ENCODE measurements around the gene FAM53B. TPM values are rescaled to one million over a fixed set of nuclear protein-coding genes. Genes with fewer than 3 reads are reported as not detected.

The FAM53B gene
- total and polyA plus RNA-seq, 4 donors = 21.8 to 31.2 (median 29.7) TPM

DNA sequence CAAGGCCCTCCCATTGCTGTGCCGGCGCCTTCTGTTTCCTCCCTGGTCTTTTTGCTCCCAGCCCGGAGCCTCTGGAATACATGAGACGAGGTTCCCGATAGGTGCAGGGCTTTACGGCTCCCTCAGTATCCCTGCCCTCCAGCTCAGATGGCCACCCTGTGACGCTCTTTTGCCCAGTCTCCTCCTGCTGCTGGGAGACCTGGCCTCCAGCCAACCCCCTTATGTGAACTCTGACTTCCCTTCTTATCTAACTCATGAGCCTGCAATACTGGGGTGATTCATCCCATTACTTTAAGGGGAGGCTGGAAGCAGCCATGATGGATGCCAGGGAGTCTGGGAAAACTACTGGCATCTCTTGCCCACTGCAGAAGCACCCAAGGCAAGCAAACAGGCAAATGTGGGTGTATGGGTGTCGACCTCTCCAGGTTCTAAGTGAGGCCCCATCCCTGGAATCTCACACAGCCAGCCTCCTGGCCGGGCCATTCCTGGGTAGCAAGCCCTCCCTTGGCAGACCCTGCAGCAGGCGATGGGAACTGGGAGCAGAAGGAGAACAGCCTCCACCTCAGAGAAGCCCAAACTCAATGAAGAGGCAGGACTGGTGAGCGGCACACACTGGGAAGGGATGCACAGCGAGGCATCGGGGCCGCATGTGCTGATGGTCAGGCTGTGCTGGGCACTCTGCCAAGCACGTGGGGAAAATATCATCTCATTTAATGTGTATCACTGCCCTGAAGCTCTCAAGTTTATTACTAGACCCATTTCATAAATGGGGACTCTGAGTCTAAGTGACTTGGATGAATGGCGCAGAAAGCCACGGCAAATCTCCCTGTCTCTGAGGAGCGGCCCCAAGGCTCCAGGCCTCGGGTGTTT is 97.5 kb downstream of the FAM53B start:
- Histone ChIP-seq H3K9me3 (ENCODE audit: control insufficient read depth, insufficient read depth, low read length) (no peaks in the 10 kb centered on the region), H3K4me3 (ENCODE audit: low read depth, low read length) (no peak overlapping the region), H3K27me3 (ENCODE audit: control insufficient read depth, insufficient read depth, low read length) (no peaks in the 10 kb centered on the region), H3K36me3 (ENCODE audit: control insufficient read depth, insufficient read depth, low read length) (peaks cover 30% of the 10 kb centered on the region), H3K4me1 (ENCODE audit: control insufficient read depth, insufficient read depth, low read length) (peaks cover 100% of the 10 kb centered on the region), H3K27ac (ENCODE audit: low read depth, low read length) (peak overlapping the region; percentile 49)
- 74% methylated on average over 14 of the region's 19 CpGs for WGBS (ENCODE audit: insufficient coverage)
- DNase-seq (ENCODE audit: low read depth in 4 of 6, low spot score in 6 of 6) = peak in 1 of 6 donors; percentile 51

DNA sequence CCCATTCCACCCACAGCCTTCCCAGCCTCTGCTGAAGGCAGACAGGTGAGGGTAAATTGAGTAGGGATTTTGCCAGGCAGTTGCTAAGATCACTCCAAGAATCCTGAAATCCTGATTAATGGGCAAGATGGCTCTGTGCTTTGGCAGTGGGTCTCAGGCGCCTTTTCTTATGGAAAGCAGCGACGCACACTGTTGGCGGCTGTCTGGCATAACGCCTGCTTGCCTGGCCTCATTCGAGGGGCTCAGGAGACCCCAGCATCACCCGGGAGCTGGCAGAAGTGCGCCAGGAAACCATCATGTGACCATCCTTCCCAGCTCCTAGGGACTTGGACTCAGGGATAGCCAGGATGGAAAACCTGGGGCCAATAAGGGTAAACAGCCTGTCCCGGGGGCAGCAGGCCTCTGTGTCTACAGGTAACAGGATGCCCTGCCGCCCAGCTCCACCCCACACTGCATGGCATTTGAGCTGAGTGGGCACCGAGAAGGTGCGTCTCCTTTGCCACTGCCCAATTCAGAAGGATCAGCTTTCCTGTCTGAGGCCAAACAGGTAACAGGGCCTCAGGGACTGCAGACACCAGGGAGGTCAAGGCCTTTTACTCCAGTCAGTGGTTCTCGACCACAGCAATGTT is 98.6 kb downstream of the FAM53B start:
- H3K9me3 ChIP-seq (ENCODE audit: control insufficient read depth, insufficient read depth, low read length) = no peaks in the 10 kb centered on the region
- H3K27me3 ChIP-seq (ENCODE audit: control insufficient read depth, insufficient read depth, low read length) = no peaks in the 10 kb centered on the region
- peak overlapping the region; percentile 71 for H3K27ac ChIP-seq (ENCODE audit: low read depth, low read length)
- WGBS (ENCODE audit: insufficient coverage) = 41% methylated on average over 12 of the region's 13 CpGs
- H3K36me3 ChIP-seq (ENCODE audit: control insufficient read depth, insufficient read depth, low read length) = peaks cover 25% of the 10 kb centered on the region
- H3K4me1 ChIP-seq (ENCODE audit: control insufficient read depth, insufficient read depth, low read length) = peaks cover 100% of the 10 kb centered on the region
- H3K4me3 ChIP-seq (ENCODE audit: low read depth, low read length) = no peak overlapping the region
- peak in 5 of 6 donors; percentile 75 to 94 (median 79) for DNase-seq (ENCODE audit: low read depth in 4 of 6, low spot score in 6 of 6)

DNA sequence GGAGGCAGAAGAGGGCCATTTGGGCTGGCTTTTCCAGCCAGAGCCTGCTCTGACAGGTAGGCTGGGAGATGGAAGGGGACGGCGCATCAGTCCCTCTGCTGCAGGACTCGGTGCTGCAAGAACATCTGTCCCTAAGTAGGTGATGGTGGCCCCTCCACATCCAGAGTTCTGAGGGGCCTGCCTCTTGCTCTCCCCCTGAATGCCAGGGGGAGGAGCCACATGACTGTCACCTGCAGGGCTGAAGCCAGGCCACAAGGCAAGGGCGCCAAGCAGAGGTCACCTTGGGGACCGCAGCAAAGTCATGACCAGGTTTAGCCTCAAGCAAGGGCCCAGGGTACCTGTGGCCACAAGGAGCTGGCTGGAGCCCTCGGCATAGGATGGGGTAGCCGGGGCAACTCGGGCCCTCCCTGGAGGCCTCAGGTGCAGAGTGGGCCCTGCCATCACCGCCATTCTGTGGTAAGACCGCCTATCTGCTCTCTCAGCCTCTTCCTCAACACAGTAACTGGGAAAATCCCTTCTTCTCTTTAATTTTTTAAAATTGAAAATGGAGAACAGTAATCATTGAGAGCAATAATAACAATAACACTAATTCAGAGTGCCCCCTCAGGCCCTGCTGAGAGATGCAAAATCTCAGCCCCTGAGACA is 99.3 kb downstream of the FAM53B start:
- 80% methylated on average over 7 of the region's 10 CpGs for WGBS (ENCODE audit: insufficient coverage)
- H3K27ac ChIP-seq (ENCODE audit: low read depth, low read length) = peak overlapping the region; percentile 71

DNA sequence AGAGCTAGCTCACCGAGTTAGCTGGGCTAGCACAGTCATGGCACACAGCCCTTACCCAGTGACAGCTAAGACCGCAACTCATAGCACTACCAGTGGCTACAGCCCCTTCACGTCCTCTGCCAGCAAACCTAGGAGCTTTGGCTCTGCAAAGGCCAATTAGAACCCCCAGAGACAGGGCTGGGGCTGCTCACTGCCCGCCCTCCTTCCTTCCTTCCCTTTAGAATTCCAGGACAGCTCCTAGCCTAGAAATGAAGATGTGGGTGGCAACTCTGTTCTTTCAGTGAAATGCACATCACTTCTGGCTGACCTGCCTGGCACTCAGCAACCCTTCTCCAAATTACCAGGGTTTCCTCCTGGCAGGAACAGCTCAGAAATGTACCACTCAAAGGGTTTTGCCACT is 99.9 kb downstream of the FAM53B start:
- Histone ChIP-seq H3K4me3 (ENCODE audit: low read depth, low read length) (no peak overlapping the region), H3K4me1 (ENCODE audit: control insufficient read depth, insufficient read depth, low read length) (peaks cover 100% of the 10 kb centered on the region), H3K9me3 (ENCODE audit: control insufficient read depth, insufficient read depth, low read length) (no peaks in the 10 kb centered on the region), H3K27me3 (ENCODE audit: control insufficient read depth, insufficient read depth, low read length) (no peaks in the 10 kb centered on the region), H3K36me3 (ENCODE audit: control insufficient read depth, insufficient read depth, low read length) (peaks cover 30% of the 10 kb centered on the region), H3K27ac (ENCODE audit: low read depth, low read length) (peak overlapping the region; percentile 71)
- DNase-seq (ENCODE audit: low read depth in 4 of 6, low spot score in 6 of 6) = peak in 2 of 6 donors; percentile 61 to 84
- 62% methylated on average over 3 of the region's 4 CpGs for WGBS (ENCODE audit: insufficient coverage)

More for the DNA sequence above, 99.3 kb downstream of the FAM53B start:
- no peaks in the 10 kb centered on the region for H3K9me3 ChIP-seq (ENCODE audit: control insufficient read depth, insufficient read depth, low read length)
- no peaks in the 10 kb centered on the region for H3K27me3 ChIP-seq (ENCODE audit: control insufficient read depth, insufficient read depth, low read length)
- no peak for DNase-seq (ENCODE audit: low read depth in 4 of 6, low spot score in 6 of 6)
- peaks cover 28% of the 10 kb centered on the region for H3K36me3 ChIP-seq (ENCODE audit: control insufficient read depth, insufficient read depth, low read length)
- H3K4me3 ChIP-seq (ENCODE audit: low read depth, low read length) = no peak overlapping the region
- H3K4me1 ChIP-seq (ENCODE audit: control insufficient read depth, insufficient read depth, low read length) = peaks cover 100% of the 10 kb centered on the region

DNA sequence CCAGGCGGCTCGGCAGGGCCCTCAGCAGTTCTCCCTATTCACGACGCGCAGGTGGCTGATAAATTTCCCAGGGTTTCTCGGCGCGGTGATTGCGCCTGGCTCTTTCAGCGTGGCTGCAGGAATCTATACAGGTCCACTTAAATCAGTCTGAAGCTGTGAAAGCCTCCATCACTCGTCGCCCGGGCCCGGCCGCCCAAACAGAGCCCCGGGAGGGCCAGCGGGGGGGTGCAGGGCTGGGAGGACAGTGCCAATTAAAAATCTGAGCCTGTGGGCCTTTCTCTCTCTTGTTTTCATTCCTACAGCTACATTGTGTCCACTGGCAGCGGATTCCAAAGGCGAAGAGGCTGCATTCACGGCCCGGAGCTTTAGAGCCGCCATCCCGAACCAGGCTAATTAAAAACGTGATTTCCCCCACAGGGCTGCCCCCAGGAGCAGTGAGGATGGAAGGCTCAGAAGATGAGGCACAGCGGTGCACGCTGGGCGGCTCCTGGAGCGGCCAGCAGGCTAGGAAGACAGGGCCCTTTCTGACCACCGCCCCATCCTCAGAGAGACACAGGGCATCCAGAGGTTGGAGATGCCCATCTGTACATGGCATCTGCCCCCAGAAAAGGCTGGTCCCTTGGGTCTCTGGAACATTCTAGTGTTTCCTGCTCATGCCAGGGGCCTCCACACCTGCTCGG is 100.7 kb downstream of the FAM53B start:
- peak in 2 of 6 donors; percentile 80 to 89 for DNase-seq (ENCODE audit: low read depth in 4 of 6, low spot score in 6 of 6)
- H3K36me3 ChIP-seq (ENCODE audit: control insufficient read depth, insufficient read depth, low read length) = peaks cover 37% of the 10 kb centered on the region
- no peaks in the 10 kb centered on the region for H3K9me3 ChIP-seq (ENCODE audit: control insufficient read depth, insufficient read depth, low read length)
- H3K27ac ChIP-seq (ENCODE audit: low read depth, low read length) = peak overlapping the region; percentile 71
- H3K4me1 ChIP-seq (ENCODE audit: control insufficient read depth, insufficient read depth, low read length) = peaks cover 100% of the 10 kb centered on the region
- H3K4me3 ChIP-seq (ENCODE audit: low read depth, low read length) = no peak overlapping the region
- WGBS (ENCODE audit: insufficient coverage) = 33% methylated on average over 23 of the region's 30 CpGs
- no peaks in the 10 kb centered on the region for H3K27me3 ChIP-seq (ENCODE audit: control insufficient read depth, insufficient read depth, low read length)

DNA sequence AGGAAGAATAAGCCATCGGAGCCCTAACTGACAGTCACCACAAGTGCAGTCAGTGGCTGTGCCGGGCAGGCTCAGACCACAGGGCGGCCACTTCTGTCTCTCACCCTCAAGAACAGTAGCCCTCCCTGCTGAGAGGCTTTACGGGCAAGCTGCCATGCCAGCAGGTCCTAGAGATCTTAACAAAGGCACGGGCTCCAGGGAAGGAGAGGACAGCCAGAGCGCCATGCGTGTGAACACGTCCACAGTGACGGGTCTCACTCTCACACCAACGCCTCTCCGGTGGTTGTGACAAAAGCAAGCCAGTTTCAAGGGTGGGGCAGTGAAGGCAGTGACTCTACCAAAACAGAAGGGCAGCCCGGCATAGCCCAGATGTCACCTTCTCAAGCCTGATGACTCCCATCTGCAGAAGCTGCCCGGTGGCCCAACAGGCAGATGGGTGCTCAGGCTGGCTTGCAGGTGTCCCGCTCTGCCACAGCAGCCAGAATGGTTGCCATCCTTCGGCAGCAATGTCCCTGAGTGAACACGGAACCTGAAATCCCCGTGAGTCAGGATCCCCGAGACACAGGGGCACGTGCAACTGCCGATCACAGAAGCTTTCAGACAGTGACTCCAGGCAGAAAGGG is 102.0 kb downstream of the FAM53B start:
- WGBS (ENCODE audit: insufficient coverage) = 51% methylated on average over 17 of the region's 20 CpGs
- no peak overlapping the region for H3K4me3 ChIP-seq (ENCODE audit: low read depth, low read length)

DNA sequence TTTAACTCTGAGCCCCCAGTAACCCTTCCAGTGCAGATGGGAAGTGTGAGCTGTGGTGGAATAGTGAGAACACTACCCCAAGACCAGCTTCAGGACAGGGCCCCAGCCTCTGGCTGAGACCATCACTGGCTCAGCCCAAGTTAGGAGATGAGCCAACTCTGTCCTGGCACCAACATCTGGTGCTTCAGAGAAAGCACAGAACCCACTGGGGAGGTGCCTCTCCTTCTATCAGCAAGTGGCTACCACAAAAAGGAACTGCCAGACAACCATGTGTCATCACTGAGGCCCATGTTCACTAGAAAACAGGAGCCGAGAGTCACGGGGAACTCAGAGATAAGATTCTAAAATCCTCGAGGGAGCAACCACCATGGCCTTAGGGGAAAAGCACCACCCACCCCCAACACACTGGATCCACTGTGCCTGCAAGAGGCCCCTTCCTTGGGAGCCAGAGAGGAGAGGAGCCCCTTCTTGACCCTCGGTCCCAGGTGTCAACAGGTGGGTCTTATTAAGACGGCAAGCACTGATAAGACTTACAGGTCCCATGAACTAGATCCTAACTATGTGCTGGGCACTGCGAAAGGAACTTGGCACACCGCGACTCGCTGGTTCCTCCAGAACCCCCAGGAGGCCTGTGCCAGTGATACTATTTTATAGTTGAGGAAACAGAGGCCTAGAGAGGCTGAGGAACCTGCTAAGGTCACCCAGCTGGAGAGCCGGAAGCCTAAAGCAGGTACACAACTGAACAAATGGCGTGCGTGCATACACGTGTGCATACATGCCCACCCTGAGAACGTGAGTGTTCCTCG is 102.7 kb downstream of the FAM53B start:
- no peak overlapping the region for H3K4me3 ChIP-seq (ENCODE audit: low read depth, low read length)
- peak in 1 of 6 donors; percentile 60 for DNase-seq (ENCODE audit: low read depth in 4 of 6, low spot score in 6 of 6)
- 62% methylated on average over 13 of the region's 15 CpGs for WGBS (ENCODE audit: insufficient coverage)

More for the DNA sequence above, 102.0 kb downstream of the FAM53B start:
- Histone ChIP-seq H3K27me3 (ENCODE audit: control insufficient read depth, insufficient read depth, low read length) (no peaks in the 10 kb centered on the region), H3K27ac (ENCODE audit: low read depth, low read length) (peak overlapping the region; percentile 71), H3K4me1 (ENCODE audit: control insufficient read depth, insufficient read depth, low read length) (peaks cover 89% of the 10 kb centered on the region), H3K36me3 (ENCODE audit: control insufficient read depth, insufficient read depth, low read length) (peaks cover 38% of the 10 kb centered on the region), H3K9me3 (ENCODE audit: control insufficient read depth, insufficient read depth, low read length) (no peaks in the 10 kb centered on the region)
- DNase-seq (ENCODE audit: low read depth in 4 of 6, low spot score in 6 of 6) = peak in 2 of 6 donors; percentile 75 to 79

DNA sequence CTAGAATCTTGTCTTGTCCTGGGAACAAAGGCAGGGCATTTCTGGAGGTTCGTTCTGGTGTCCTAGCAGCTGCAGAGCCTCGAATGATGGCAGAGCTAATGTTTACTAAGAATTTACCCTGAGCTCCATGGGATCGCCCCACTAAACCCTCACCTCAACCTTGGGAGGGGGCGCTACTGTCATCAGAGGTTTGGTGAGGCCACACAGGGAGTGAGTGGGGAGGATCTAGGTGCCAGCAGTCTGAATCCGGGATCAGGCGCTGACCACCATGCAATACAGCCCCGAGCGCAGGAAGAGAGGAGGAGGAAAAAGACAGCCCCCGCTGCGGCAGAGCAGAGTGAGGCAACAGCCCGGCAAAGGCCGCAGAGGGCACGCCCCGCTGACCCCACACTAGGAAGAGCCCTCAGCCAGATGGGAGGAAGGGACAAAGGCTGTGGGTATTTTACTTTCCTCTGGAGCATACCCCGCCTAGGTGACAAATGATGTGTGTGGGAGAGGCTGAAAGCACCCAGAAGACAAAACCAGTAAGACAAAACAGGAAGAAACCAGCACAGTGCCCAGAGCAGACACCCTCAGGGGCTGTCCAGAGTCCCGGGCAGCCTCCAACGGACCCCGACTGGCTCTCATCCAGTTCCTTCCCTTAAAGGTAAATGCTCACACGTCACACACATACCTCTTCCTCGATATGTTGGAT is 103.5 kb downstream of the FAM53B start:
- Histone ChIP-seq H3K27me3 (ENCODE audit: control insufficient read depth, insufficient read depth, low read length) (no peaks in the 10 kb centered on the region), H3K27ac (ENCODE audit: low read depth, low read length) (peak overlapping the region; percentile 33), H3K4me3 (ENCODE audit: low read depth, low read length) (no peak overlapping the region), H3K9me3 (ENCODE audit: control insufficient read depth, insufficient read depth, low read length) (no peaks in the 10 kb centered on the region), H3K36me3 (ENCODE audit: control insufficient read depth, insufficient read depth, low read length) (peaks cover 41% of the 10 kb centered on the region), H3K4me1 (ENCODE audit: control insufficient read depth, insufficient read depth, low read length) (peaks cover 74% of the 10 kb centered on the region)
- WGBS (ENCODE audit: insufficient coverage) = 45% methylated on average over 14 of the region's 20 CpGs
- no peak for DNase-seq (ENCODE audit: low read depth in 4 of 6, low spot score in 6 of 6)

More for the DNA sequence above, 102.7 kb downstream of the FAM53B start:
- H3K27ac ChIP-seq (ENCODE audit: low read depth, low read length) = peak overlapping the region; percentile 47
- peaks cover 41% of the 10 kb centered on the region for H3K36me3 ChIP-seq (ENCODE audit: control insufficient read depth, insufficient read depth, low read length)
- H3K27me3 ChIP-seq (ENCODE audit: control insufficient read depth, insufficient read depth, low read length) = no peaks in the 10 kb centered on the region
- no peaks in the 10 kb centered on the region for H3K9me3 ChIP-seq (ENCODE audit: control insufficient read depth, insufficient read depth, low read length)
- H3K4me1 ChIP-seq (ENCODE audit: control insufficient read depth, insufficient read depth, low read length) = peaks cover 82% of the 10 kb centered on the region
